ENCODE measurements around the gene DMWD. TPM values are rescaled to one million over a fixed set of nuclear protein-coding genes. Genes with fewer than 3 reads are reported as not detected.

Gene DMWD
- total and polyA plus RNA-seq, 2 of the 13 experiments (the other 11 are each of a cell fraction or from before 2014, with no cell fraction given): 10.3 to 14.9 TPM

DNA sequence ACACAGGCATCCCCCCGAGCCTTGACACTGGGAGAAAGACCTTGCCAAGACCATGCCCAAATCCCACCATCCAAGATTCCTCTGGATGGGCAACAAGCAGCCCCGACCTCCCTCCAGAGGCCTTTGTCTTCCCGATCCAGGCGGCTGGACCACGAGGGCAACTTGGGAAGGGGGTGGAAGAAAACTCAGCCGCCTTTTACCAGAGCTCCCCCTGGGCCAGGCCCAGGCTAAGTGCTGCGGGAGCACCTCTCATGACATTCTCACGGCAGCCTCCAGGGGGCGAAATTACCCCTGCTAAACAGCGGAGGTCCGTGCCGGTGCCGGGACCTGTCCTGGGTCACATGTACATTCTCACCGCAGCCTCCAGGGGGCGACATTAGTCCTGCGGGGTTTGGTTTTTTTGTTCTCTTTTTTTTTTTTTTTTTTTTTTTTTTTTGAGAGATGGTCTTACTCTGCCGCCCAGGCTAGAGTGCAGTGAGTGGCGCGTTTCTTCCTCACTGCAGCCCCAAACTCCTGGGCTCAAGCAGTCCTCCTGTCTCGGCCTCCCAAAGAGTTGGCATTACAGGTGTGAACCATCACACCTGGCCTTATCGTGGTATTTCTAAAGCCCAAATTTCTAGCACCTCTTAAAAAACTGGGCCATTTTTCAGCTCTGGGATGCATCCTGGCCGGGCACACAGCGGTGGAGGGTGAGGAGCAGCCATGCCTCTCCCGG is 24.5 kb upstream of the DMWD start (continued):
- no peak for TF ChIP-seq ZNF326 (CRISPR knock-in tag; IDR thresholded peaks at IDR 0.05; ENCODE audit: borderline replicate concordance)
- no peak for TF ChIP-seq ESRRA (CRISPR knock-in tag; IDR thresholded peaks at IDR 0.05; ENCODE audit: low read depth)
- TF ChIP-seq ZFP36L1 (CRISPR knock-in tag; IDR thresholded peaks at IDR 0.05): no peak
- TF ChIP-seq WIZ (CRISPR knock-in tag; IDR thresholded peaks at IDR 0.05): no peak
- TF ChIP-seq, protein P1, sequence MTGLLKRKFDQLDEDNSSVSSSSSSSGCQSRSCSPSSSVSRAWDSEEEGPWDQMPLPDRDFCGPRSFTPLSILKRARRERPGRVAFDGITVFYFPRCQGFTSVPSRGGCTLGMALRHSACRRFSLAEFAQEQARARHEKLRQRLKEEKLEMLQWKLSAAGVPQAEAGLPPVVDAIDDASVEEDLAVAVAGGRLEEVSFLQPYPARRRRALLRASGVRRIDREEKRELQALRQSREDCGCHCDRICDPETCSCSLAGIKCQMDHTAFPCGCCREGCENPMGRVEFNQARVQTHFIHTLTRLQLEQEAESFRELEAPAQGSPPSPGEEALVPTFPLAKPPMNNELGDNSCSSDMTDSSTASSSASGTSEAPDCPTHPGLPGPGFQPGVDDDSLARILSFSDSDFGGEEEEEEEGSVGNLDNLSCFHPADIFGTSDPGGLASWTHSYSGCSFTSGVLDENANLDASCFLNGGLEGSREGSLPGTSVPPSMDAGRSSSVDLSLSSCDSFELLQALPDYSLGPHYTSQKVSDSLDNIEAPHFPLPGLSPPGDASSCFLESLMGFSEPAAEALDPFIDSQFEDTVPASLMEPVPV (CRISPR knock-in tag; IDR thresholded peaks at IDR 0.05): no peak
- TF ChIP-seq, protein P2, sequence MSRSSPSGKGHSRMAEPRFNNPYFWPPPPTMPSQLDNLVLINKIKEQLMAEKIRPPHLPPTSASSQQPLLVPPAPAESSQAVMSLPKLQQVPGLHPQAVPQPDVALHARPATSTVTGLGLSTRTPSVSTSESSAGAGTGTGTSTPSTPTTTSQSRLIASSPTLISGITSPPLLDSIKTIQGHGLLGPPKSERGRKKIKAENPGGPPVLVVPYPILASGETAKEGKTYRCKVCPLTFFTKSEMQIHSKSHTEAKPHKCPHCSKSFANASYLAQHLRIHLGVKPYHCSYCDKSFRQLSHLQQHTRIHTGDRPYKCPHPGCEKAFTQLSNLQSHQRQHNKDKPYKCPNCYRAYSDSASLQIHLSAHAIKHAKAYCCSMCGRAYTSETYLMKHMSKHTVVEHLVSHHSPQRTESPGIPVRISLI (CRISPR knock-in tag; IDR thresholded peaks at IDR 0.05; ENCODE audit: borderline replicate concordance): peak; percentile 96
- TF ChIP-seq KLF16 (CRISPR knock-in tag; IDR thresholded peaks at IDR 0.05): no peak; a peak in 1 of 4 replicates
- no peak for TF ChIP-seq NR2C2 (CRISPR knock-in tag; IDR thresholded peaks at IDR 0.05; ENCODE audit: borderline replicate concordance)
- TF ChIP-seq, protein P3, sequence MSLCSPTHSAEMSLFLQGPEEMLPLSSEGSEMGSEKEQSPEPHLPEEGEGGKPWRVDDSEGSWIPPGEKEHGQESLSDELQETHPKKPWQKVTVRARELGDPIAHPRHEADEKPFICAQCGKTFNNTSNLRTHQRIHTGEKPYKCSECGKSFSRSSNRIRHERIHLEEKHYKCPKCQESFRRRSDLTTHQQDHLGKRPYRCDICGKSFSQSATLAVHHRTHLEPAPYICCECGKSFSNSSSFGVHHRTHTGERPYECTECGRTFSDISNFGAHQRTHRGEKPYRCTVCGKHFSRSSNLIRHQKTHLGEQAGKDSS (CRISPR knock-in tag; IDR thresholded peaks at IDR 0.05; ENCODE audit: borderline replicate concordance, low read depth): peak; percentile 48; the same call in 1 of the 2 replicates
- TF ChIP-seq EED (CRISPR knock-in tag; IDR thresholded peaks at IDR 0.05): no peak
- TF ChIP-seq SMAD9 (CRISPR knock-in tag; IDR thresholded peaks at IDR 0.05): no peak
- TF ChIP-seq, protein P4, sequence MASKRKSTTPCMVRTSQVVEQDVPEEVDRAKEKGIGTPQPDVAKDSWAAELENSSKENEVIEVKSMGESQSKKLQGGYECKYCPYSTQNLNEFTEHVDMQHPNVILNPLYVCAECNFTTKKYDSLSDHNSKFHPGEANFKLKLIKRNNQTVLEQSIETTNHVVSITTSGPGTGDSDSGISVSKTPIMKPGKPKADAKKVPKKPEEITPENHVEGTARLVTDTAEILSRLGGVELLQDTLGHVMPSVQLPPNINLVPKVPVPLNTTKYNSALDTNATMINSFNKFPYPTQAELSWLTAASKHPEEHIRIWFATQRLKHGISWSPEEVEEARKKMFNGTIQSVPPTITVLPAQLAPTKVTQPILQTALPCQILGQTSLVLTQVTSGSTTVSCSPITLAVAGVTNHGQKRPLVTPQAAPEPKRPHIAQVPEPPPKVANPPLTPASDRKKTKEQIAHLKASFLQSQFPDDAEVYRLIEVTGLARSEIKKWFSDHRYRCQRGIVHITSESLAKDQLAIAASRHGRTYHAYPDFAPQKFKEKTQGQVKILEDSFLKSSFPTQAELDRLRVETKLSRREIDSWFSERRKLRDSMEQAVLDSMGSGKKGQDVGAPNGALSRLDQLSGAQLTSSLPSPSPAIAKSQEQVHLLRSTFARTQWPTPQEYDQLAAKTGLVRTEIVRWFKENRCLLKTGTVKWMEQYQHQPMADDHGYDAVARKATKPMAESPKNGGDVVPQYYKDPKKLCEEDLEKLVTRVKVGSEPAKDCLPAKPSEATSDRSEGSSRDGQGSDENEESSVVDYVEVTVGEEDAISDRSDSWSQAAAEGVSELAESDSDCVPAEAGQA (IDR thresholded peaks at IDR 0.05; ENCODE audit: low read depth): no peak
- TF ChIP-seq, protein P4 (CRISPR knock-in tag; IDR thresholded peaks at IDR 0.05; ENCODE audit: borderline replicate concordance): no peak
- TF ChIP-seq ARNT2 (CRISPR knock-in tag; IDR thresholded peaks at IDR 0.05; ENCODE audit: low read depth): 0 out of 2 replicates have a peak, but pooled peaks have one; percentile 51
- TF ChIP-seq HOXA9 (CRISPR knock-in tag; IDR thresholded peaks at IDR 0.05; ENCODE audit: borderline replicate concordance): no peak
- TF ChIP-seq, protein P5, sequence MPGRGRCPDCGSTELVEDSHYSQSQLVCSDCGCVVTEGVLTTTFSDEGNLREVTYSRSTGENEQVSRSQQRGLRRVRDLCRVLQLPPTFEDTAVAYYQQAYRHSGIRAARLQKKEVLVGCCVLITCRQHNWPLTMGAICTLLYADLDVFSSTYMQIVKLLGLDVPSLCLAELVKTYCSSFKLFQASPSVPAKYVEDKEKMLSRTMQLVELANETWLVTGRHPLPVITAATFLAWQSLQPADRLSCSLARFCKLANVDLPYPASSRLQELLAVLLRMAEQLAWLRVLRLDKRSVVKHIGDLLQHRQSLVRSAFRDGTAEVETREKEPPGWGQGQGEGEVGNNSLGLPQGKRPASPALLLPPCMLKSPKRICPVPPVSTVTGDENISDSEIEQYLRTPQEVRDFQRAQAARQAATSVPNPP (CRISPR knock-in tag; IDR thresholded peaks at IDR 0.05): no peak
